OCI-M1 (cell line): ENCODE measurements around the gene SSTR5.
"Not testable (repeated sequence)": the region's sequence is repeated elsewhere in the genome, so short reads cannot be mapped to it uniquely, and the experiment has no call there.

Experiments used
- DNase-seq: peaks from one replicate; lab custom pipeline; 2025; lab: John Stamatoyannopoulos, UW

Gene SSTR5

DNA sequence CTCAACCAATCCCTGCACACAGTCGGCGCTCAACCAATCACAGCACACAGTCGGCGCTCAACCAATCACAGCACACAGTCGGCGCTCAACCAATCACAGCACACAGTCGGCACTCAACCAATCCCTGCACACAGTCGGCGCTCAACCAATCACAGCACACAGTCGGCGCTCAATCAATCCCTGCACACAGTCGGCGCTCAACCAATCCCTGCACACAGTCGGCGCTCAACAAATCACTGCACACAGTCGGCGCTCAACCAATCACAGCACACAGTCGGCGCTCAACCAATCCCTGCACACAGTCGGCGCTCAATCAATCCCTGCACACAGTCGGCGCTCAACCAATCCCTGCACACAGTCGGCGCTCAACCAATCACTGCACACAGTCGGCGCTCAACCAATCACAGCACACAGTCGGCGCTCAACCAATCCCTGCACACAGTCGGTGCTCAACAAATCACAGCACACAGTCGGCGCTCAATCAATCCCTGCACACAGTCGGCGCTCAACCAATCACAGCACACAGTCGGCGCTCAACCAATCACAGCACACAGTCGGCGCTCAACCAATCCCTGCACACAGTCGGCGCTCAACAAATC lies 20.2 kb downstream of the SSTR5 start:
- not testable (repeated sequence) for DNase-seq

DNA sequence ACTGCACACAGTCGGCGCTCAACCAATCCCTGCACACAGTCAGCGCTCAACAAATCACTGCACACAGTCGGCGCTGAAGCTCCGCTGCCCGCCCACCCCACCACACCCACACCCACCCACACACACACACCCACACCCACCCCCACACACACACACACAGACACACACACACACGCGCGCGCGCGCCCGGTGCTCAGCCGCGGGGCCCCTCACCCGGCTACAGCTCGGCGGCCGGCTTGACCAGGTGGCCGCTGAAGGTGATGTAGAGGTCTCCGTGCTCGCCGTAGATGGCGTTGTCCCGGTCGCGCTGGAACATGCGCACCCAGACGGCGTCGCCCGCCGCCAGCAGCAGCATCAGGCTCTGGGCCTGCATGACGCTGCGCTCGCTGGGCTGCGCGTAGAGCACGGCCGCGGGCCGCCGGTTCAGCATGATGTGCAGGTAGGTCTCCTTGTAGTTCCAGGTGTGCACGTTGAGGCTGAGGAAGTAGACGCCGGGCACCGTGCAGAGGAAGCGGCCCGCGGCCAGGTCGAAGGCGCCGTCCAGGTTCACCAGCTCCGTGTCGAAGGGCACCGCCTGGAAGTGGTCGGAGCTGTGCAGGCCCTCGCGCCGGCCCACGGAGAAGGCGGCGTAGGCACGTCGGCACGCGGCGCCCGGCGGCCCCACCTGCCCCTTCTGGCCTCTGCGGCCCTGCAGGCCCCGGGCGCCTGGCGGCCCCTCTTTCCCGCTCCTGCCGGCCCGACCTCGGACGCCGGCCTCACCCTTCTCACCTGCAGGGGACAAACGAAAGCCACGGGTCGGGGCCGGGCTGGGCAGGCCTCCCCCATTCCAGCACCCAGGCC lies 21.0 kb downstream of the SSTR5 start:
- no peak for DNase-seq

DNA sequence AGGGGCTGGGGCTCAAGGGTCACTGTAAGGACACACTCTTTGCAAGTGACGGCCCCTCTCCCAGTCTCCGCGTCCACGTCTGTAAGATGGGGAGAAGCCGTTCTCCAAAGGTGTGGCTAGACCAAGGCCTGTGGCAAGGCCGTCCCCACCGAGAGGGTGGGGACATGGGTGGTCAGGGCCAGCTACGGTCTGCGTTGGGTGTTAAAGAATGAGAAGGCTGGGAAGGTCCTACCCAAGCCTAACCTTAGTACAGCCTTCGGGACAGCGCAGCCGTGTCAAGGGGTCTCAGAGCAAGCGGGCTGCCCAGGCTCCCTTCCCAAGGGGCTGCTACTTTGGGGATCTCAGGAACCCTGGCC lies 21.6 kb downstream of the SSTR5 start:
- DNase-seq = no peak

DNA sequence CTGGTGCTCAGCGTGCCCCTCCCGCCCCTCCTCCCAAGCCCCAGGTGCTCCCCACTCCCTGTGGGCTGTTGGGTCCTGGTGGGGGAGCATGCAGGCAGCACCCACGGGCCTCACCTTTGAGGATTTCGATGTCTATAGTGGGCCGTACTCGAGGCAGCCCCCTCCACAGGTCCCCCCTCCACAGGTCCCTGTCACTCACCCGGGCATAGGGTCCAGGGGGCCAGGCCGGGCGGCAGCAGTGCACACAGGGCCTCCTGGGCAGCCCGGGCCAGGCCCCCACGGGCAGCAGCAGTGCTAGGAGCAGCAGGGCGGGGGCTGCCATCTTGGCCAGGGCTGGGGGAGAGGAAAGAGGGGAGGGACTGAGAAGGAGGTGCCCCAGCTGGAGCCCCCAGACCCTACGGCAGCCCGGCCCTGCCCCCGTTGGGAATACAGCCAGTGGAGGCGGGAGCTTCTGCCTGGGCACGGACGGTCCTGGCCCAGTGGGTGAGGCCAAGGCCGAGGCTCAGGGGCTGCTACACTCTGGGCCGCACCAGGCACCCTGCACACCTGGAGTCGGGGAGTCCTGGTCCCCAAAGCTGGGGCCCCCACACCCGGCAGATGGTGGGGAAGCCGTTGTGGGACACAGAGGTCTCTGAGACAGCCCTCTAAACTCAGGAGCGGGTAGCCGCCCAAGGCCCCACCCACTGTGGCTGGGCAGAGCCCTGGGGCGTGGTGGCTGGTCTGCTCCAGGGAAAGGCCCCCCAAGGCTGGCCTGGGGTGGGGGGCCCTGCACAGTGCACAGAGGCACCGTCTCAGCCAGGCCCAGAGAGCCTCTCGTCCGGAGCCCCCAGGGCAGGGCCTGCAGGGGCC lies 22.3 kb downstream of the SSTR5 start:
- no peak for DNase-seq

DNA sequence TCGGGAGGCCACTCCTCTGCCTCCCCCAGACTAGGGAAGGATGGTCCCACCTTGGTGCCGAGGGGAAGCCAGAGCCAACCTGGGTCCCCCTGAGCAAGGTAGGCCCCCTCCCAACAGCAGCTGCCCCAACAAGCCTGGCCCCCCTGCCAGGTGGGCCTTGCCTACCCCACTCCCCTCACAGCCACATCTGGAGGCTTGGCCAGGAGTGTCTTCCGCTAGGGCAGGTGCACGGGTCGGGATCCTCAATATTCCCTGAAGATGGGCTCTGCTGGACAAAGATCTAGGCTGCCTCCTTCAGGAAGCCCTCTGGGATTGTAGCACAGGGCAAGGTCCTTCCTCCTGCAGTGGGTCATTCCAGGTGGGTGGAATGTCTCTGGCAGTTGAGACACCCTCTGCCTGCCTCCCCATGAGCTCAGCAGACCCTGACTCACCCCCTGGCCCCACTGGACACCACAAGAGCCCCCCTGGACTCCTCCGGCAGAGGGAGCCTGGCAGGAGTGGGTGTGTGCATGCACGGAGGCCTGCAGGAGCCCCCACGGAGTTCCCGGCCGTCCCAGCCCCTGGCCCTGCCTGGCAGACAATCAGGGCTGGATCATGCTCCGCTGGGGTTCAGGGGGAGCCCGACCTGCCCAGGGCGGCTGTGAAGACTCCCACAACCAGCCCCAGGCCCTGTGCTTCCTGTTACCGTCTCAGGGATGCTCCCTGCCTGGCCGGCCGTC lies 23.1 kb downstream of the SSTR5 start:
- DNase-seq = no peak

DNA sequence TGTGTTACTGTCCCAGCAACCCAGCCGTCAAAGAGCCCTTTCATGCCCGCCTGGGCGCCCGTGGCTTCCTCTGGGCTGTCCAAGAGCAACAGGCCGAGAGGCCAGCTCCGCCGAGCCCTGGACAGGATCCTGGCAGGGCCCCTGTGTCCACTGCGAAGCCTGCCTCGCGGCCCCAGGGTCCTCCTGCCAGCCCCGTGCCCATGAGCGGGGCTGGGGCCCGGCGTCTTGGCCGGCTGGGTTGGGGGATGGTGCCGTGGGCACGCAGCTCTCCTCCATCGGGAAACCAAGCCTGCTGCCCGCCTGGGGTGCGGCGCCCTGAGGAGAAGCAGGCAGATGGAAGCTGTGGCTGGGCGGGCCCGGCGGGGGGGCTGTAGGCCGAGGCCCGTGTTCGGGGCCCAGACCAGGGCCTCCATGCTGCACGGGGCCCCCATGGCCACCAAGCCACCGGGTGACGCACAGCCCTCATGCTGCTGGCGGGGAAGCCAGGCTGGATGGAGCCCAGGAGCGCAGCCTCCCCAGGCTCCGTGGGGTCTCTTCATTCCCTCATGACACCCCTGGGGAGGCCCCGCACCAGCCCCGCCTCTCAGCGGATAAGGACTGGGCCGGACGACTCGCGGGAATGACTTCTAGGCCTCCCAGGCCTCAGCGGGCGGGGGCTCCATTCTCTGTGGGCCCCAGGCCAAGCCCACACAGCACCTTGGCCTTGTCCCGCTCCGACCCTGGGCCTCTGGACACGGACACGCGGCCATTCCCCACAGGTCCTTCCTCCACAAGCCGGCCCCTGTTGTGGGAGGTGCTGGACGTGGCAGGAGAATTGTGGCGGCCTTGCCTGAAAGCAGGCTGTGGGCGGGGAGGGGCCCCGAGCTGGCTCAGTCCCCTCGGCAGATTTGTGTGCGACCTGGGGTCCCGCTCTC lies 23.9 kb downstream of the SSTR5 start, which contains the start of gene C1QTNF8:
C1QTNF8 (minus strand) TSS at position 76 of the 914 bp plus-strand sequence. CDS start 1,322 bp downstream, outside the sequence.
- no peak for DNase-seq

DNA sequence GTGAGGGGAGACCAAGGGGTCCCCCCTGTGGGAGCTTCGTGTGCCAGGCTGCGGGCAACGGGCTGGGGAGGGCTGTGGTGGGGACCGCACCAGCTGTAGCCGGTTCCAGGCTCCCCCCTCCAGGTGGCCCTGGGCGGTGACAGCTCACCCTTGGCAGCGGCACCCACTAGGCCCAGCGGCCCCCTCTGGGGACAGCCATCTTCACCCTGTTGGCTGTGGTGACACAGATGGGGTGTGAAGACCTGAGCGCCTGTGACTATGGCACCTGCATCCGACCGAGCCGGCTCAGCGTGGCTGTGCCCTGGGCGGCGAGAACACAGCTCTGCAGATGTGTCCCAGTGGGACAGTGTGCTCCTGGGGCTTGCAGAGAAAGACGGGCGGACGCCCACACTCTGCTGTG lies 24.6 kb downstream of the SSTR5 start:
- no peak for DNase-seq

DNA sequence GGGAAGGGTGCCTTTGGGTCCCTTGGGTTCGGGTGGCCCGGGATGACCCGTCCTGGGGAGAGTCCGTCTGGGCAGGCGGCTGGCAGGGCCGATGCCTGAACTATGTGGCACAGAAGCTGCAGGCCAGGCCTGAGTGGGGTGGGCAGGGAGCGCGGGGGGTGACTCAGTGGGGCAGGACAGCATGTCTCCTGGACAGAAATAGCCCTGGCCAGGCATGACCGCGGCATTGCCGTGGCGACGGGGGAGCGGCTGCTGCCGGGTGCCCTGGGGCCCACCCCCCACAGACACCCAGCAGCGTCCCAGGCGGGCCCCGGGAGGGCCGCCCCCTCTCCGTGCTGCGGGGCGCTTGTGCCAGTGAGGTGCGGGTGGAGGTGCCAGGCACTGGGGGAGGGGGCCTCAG lies 25.3 kb downstream of the SSTR5 start:
- DNase-seq = no peak

DNA sequence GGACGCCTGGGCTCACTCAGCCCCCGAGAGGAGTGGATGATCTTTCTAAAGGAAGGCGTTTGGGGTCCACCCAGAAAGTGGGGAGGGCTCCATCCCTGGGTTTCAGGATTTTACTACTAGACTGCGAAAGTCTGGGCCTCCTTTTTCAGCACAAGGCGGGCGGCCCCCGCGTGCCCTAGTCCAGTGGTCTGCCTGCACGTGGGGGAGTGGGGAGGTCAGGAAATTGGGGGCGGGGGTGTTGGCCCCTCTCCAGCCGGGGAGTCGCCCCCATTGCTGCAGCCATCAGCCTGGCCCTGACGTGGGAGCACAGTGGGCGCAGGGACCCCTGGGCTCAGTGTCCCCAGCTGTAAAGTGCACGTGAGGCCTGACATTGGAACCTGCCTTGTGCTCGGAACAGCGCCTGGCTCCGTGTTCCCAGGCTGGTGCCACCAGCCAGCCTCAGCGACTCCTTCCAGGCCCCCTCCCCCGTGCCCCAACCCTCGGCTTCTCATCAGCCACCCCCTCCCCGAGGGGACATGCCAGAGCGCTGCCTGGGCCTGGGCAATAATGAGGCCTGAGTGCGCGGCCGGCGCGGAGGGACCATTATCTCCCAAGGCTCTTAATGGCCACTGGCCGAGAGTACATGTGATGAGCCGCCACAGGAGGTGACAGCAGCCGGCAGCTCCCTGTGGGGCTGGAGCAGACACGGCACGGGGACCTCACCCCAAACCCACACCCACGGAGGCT lies 25.9 kb downstream of the SSTR5 start:
- no peak for DNase-seq

DNA sequence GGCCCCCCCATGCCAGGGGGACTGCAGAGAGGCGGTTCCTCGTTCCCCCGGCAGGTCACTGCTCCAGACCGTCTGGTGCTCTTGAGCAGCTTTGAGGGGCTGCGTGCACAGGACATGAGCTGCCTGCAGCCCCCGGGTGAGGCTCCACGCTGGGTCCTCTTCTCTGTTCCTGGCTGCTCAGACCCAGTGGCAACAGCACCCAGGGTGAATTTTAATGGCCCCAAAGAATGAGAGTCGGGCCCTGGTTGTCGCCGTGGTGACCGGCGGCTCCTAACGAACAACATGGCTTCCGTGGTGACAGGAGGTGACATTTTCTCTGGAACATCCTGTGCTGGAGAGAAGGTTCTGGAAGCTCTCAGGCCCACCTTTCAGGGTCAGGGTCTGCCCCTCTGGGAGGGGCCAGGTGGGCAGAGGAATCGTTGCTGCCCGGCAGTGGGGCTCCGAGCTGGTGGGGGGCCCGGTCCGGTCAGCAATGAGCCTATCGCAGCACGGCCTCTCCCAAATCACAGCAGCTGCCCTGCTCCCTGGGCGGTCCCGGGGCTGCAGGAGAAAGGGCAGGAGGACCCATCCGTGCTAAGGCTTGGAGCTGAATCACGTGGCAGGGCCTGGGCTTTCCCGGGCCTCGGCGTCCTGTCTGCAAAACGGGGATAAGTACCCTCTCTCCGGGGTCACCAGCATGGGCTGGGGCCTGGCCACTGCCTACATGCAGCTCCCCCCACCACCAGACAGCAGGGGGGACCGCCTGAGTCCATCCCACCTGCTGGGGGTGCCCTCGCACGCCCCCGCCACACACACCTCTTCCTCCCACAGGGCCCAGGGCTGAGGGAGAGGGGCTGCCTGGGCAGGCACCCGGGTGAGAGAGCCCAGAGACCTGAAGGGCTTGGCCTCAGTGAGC lies 26.9 kb downstream of the SSTR5 start:
- DNase-seq = no peak

DNA sequence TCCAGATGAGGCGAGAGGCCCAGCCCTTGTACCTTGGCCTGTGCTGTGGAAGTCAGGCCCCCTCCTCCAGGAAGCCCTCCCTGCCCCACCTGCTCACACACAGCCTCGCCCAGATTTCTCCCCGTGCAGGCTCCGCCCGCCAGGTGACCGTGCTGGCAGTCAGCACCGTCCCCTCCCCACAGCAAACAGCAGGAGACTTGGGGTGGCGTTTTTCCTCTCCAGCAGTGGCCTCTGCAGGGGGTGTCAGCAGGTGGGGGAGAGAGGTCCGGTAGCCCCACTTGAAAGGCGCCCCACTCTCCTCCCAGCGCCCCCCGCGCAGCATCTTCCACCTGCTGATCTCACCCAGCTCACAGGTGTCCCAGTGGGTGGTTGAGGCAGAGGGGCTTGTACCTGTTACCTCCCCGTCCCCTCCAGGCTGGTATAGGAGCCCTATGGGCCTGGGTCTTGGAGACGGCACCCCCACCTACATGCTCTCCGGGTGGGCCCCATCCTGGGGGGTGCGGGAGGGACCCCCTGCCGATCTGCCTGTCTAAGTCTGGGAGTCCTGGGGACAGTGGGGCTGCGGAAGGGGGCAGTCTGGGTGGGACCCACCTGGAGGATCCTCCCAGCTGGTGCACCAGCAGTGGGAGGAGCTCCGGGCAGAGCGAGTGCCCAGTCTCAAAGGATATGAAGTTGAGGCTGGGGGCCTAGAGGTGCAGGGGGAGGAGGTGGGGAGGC lies 27.7 kb downstream of the SSTR5 start:
- DNase-seq = no peak

DNA sequence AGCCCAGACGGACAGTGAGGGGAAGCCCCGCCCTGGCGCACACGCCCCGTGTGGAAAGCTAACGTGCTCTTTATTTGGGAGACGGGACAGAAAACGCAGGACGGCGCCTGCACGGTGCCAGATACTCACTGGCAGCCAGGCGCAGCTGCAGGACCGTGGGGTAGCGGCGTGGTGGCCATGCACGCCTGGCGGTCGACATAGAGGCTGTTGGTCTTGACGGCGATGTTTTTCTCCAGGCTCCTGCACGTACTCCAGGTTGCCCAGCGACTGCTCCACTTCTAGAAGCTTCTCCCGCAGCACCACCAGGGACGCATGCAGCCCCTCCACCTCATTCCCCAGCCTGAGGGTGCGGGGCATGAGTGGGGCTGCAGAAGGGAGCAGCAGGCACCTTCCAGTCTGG lies 28.6 kb downstream of the SSTR5 start:
- no peak for DNase-seq

DNA sequence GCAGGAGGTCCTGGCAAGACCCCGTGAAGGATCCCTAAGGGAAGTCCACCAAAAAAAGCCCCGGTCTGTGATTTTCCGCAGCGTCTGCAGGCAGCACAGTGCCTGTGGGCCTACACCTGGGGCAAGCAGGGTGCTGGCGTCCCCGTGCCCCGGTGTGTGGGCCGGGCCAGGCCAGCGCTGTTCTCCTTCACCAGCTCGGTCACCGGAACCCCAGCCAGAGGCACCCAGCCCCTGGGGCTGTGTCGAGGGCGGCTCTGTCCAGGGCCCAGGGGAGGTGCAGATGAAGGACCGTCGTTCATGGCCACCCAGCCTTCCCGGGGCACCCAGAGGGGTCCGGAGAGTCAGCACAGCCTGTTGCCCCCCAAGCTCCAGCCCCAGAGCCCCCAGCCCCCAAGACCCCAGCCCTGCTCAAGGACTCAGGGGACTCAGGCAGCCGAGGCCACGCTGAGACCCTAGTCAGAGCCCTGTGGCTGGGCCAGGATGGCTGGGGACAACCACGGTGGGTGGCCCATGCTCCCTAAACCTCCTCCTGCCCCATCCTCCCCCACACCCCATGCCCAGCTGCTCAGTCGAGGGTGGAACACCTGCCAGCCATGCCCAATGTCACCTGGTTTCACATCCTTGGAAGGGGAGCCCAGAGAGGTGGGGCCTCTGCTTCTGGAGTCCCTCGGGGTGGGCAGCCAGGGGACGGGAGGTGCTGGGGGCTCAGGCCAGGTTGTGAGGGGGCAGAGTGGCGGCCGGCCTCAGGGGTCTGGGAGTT lies 29.2 kb downstream of the SSTR5 start:
- no peak for DNase-seq

DNA sequence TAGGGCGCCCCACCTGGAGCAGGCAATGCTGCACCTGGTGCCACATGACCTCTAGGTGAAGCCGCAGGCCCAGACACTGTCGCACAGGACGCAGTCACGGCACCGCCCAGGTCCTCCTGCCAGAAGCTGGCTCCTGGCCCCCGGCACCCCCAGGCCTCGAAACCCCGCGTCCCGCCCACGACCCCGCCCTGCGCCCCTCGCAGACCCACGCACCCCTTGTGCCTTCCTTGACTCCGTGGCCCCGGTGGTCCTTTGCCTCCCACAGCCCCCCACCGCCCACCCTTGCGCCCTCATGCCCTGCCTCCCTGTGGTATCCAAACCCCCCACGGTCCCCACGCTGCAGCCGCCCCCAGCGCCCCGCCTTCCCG lies 29.8 kb downstream of the SSTR5 start:
- DNase-seq = no peak

DNA sequence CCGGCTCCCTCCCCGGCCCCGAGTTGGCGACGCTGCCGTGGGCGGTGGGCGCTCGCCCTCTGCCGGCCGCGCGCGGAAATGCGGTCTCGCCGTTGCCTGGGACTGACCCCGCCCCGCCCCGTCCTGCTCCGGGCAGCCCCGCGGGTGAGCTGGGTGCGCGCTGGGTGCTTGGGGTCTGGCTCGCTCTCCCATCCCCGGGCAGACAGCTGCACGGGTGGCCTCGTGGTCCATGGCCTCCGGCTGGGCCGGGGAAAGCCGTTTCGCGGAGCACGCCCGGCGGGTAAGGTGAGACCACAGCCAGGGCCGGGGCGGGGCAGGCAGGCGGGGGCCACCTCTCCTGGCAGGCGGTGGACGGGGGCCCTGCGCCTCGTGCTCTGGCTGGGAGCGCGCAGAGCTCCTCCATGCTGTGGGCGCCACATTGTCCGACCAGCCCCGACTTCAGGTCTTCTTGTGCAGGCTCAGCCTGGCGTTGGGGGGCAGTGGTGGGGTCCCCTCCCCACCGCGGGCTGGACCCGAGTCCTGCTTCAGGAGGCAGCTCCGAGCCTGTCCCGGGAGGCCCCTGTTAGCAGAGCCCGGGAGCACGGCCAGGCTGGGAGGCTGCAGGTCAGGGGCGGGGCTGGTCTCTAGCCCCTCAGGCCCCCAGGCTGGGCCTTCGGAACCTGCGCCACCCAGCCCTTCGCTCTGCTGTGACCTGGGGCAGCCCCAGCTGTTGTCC lies 30.5 kb downstream of the SSTR5 start:
- DNase-seq = peak; percentile 70

DNA sequence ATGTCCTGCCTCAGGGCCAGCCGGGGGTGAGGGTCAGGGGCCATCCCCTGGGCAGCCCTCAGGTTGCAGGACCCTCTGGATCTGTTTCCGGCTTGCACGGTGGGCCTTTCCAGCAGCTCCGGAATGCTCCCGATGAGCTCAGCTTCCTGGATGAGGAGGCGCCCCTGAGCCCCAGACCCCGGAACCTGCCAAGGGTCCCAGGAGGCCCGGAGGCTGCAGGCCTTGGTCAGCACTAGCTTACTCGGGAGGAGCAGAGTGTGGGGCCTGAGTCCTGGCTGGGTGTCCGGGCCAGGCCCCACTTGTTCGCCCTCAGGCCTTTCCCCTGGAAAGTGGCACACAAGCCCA lies 31.1 kb downstream of the SSTR5 start:
- DNase-seq = no peak

DNA sequence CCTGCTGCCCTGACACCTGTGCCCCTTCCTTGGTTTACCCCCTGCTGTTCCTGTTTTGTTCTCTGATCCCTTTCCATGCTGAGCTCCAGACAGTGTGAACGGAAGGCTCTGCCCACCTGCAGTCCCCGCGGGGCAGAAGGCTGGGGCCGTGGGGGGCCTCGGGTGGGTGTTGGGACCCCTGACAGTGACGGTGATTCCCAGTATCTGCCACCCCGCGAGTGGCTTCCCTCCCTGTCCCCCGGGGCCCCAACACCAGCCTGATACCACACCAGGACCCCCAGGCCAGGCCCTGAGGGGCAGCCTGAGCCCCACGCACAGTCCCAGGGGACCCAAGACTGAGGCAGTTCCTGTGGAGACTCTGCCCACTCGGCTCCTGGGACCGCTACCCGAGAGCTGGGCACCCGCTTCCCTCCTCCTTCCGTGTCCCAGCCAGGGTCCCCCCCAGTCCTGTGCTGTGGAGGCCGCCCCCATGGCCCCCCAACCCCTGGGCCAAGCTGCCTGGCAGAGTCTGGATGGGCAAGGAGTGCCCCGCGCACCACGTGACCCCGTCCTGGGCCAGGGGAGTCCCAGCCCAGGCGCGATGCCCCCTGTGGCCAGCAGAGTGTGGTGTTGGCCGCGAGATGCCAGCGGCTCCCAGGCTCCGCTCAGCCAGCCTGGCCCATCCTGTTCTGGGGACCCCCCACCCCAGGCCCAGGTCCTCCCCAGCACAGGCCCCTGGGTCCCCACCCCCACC lies 33.5 kb downstream of the SSTR5 start:
- peak; percentile 67 for DNase-seq
